ENCODE measurements around the gene SLC8A2. TPM values are rescaled to one million over a fixed set of nuclear protein-coding genes. Genes with fewer than 3 reads are reported as not detected.

The SLC8A2 gene
- total and polyA plus RNA-seq, 10 of the 15 experiments (the other 5 are each of a cell fraction or from before 2014, with no cell fraction given) = not detected

GRCh38 chr19:47444388-47444821, 27.3 kb downstream of the SLC8A2 start (continued):
- TF ChIP-seq ZNF687 (IDR thresholded peaks at IDR 0.05) (no peak), BCL3 (IDR thresholded peaks at IDR 0.05; ENCODE audit: borderline replicate concordance, insufficient read depth, low read depth, low read length, poor library complexity, severe bottlenecking) (peak; percentile 99), PKNOX1 (IDR thresholded peaks at IDR 0.05) (no peak), HSF1 (IDR thresholded peaks at IDR 0.05; ENCODE audit: low read depth, low read length) (no peak), ESRRA (IDR thresholded peaks at IDR 0.05; ENCODE audit: low read length) (no peak), ZNF207 (IDR thresholded peaks at IDR 0.05; ENCODE audit: borderline replicate concordance) (no peak), ZNF274 (IDR thresholded peaks at IDR 0.05; ENCODE audit: insufficient read depth, insufficient read length) (no peak), E2F8 (IDR thresholded peaks at IDR 0.05; ENCODE audit: low read depth, partially characterized antibody) (no peak), NFIC (IDR thresholded peaks at IDR 0.05; ENCODE audit: low read depth, low read length) (no peak), HDAC2 (IDR thresholded peaks at IDR 0.05) (no peak), SMC3 (IDR thresholded peaks at IDR 0.05; ENCODE audit: borderline replicate concordance, low read length) (no peak), NFYB (IDR thresholded peaks at IDR 0.05; ENCODE audit: insufficient read depth, low read depth, low read length) (no peak), CBX3 (IDR thresholded peaks at IDR 0.05; ENCODE audit: borderline replicate concordance, low read depth) (no peak), ZNF592 (IDR thresholded peaks at IDR 0.05) (no peak)
